ENCODE results near the gene CPA5. TPM values are rescaled to one million over a fixed set of nuclear protein-coding genes. Genes with fewer than 3 reads are reported as not detected.
"Not testable (repeated sequence)": the region's sequence is repeated elsewhere in the genome, so short reads cannot be mapped to it uniquely, and the experiment has no call there.

The CPA5 gene
- total RNA-seq, 1 donor from 2014 or later, result not detected

DNA sequence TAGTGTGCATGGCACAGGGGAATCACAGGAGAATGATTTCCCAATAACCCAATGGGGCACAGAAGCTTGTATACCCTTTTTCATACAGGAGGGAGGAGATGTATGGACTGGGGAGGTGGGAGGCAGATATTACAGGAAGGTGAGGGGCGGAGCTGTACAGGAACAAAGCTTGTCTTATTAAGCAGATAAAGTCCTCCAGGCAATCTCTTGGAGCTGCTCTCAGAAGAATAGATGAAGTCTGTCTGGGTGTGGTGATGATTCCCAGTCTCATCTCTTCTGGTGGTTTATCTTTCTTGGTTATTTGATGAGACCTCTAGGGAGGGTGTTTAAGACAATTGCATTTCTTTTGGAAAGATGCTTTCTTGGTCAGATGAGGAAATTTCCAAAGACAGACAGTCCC lies 25.1 kb upstream of the CPA5 start:
- Mint-ChIP-seq H3K4me1 (no peaks in the 10 kb centered on the region), H3K27me3 (peaks cover 5% of the 10 kb centered on the region), H3K9me3 (peaks cover 3% of the 10 kb centered on the region), H3K4me3 (no peak overlapping the region), H3K36me3 (ENCODE audit: low read depth) (no peaks in the 10 kb centered on the region), H3K27ac (no peak overlapping the region)
- intact Hi-C loops (cut with micrococcal nuclease), result no loop called here
- TF ChIP-seq, protein P1, sequence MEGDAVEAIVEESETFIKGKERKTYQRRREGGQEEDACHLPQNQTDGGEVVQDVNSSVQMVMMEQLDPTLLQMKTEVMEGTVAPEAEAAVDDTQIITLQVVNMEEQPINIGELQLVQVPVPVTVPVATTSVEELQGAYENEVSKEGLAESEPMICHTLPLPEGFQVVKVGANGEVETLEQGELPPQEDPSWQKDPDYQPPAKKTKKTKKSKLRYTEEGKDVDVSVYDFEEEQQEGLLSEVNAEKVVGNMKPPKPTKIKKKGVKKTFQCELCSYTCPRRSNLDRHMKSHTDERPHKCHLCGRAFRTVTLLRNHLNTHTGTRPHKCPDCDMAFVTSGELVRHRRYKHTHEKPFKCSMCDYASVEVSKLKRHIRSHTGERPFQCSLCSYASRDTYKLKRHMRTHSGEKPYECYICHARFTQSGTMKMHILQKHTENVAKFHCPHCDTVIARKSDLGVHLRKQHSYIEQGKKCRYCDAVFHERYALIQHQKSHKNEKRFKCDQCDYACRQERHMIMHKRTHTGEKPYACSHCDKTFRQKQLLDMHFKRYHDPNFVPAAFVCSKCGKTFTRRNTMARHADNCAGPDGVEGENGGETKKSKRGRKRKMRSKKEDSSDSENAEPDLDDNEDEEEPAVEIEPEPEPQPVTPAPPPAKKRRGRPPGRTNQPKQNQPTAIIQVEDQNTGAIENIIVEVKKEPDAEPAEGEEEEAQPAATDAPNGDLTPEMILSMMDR (IDR thresholded peaks at IDR 0.05), result no peak
- DNase-seq (no peak), ATAC-seq (ENCODE audit: low read depth) (no peak)
- POLR2A ChIA-PET, result no interaction called here
- CTCF ChIA-PET, result no interaction called here

DNA sequence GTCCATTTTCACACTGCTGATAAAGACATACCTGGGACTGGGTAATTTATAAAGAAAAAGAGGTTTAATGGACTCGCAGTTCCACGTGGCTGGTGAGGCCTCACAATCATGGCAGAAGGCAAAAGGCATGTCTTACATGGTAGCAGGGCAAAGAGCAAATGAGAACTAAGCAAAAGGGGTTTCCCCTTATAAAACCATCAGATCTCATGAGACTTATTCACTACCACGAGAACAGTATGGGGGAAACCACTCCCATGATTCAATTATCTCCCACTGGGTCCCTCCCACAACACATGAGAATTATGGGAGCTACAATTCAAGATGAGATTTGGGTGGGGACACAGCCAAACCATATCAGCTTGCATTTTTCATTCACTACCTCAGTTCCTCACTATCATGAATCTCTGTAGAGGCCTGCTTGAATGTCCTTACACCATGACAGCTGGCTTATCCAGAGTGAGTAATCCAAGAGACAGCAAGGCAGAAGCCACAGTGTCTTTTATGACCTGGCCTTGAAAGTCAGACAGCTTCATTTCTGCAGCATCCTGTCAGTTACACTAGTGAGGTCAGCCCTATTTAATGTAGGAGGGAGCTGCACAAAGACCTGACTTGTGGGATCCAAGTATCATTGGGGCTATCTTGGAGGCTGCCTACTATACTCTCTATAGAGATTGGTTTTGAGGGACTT lies 22.9 kb upstream of the CPA5 start:
- intact Hi-C loops (cut with micrococcal nuclease); H3K36me3 Mint-ChIP-seq (ENCODE audit: low read depth); H3K9me3 Mint-ChIP-seq; H3K4me3 Mint-ChIP-seq; POLR2A ChIA-PET; H3K27me3 Mint-ChIP-seq; DNase-seq; ATAC-seq (ENCODE audit: low read depth); CTCF ChIA-PET; H3K4me1 Mint-ChIP-seq; H3K27ac Mint-ChIP-seq: not testable (repeated sequence)

DNA sequence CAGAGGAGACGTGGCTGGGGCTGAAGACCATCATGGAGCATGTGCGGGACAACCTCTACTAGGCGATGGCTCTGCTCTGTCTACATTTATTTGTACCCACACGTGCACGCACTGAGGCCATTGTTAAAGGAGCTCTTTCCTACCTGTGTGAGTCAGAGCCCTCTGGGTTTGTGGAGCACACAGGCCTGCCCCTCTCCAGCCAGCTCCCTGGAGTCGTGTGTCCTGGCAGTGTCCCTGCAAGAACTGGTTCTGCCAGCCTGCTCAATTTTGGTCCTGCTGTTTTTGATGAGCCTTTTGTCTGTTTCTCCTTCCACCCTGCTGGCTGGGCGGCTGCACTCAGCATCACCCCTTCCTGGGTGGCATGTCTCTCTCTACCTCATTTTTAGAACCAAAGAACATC lies 22.0 kb upstream of the CPA5 start:
- Mint-ChIP-seq H3K27me3 (peaks cover 2% of the 10 kb centered on the region), H3K36me3 (ENCODE audit: low read depth) (no peaks in the 10 kb centered on the region), H3K27ac (no peak overlapping the region), H3K4me3 (no peak overlapping the region), H3K9me3 (peaks cover 3% of the 10 kb centered on the region), H3K4me1 (no peaks in the 10 kb centered on the region)
- ATAC-seq (ENCODE audit: low read depth) (no peak), DNase-seq (no peak)
- intact Hi-C loops (cut with micrococcal nuclease), result no loop called here
- TF ChIP-seq, protein P1 (IDR thresholded peaks at IDR 0.05), result no peak
- ChIA-PET CTCF (no interaction called here), POLR2A (no interaction called here)

DNA sequence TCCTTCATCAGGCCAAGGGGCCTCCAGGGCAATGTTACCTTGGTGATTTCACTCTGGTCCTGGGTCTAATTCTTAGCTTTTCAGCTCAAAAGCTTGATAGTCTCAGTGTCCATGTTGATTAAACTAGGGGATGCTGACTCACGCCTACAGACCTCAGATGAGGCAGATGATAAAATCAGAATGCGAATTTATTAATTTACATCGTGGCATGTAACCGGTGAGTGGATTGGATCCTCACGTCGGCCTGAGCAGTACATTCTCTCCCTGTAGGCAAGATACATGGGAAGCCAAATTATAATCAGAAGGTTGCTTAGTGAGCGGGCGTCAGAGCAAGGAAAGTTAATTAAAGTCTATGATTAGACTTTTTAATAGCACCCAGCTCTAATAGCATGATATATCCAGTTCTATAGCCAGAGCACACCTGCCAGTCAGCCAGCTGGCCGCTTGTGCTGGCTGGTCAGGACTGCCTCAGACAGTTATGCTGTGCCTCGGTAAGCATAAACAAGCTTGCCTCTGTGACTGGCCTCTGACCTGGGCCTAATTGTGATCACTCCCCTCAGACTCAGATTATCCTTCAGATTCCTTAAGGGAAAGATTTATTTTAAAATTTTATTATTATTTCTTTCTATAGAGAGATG lies 20.2 kb upstream of the CPA5 start:
- H3K27ac Mint-ChIP-seq, result no peak overlapping the region
- no peak for DNase-seq
- H3K36me3 Mint-ChIP-seq (ENCODE audit: low read depth), result no peaks in the 10 kb centered on the region
- peaks cover 3% of the 10 kb centered on the region for H3K9me3 Mint-ChIP-seq
- ChIA-PET CTCF (no interaction called here), POLR2A (no interaction called here)
- intact Hi-C loops (cut with micrococcal nuclease), result no loop called here
- TF ChIP-seq, protein P1 (IDR thresholded peaks at IDR 0.05), result no peak
- no peak for ATAC-seq (ENCODE audit: low read depth)
- no peak overlapping the region for H3K4me3 Mint-ChIP-seq
- no peaks in the 10 kb centered on the region for H3K4me1 Mint-ChIP-seq
- H3K27me3 Mint-ChIP-seq, result no peaks in the 10 kb centered on the region

DNA sequence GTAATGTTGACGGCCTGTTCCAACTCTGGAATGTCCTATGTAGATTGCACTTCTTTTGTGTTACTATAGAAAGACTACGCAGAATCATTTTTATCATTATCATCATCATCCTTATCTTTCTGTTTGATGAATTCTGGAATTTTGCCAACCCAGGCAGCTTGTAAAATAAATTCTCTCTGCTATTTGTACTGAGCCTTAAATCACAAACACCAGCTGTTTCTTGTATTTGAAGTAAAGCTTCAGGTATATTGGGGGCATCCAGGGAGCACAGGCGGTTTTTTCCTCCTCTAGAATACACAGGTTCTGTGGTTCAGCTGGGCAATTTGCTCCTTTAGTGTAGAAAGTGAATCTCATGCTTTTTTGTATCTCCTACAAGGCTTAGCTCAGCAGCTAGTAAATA lies 14.9 kb upstream of the CPA5 start:
- ATAC-seq (ENCODE audit: low read depth) (no peak), DNase-seq (no peak)
- H3K4me1 Mint-ChIP-seq, result no peaks in the 10 kb centered on the region
- TF ChIP-seq, protein P1 (IDR thresholded peaks at IDR 0.05), result no peak
- CTCF ChIA-PET, result no interaction called here
- intact Hi-C loops (cut with micrococcal nuclease), result no loop called here
- no peaks in the 10 kb centered on the region for H3K9me3 Mint-ChIP-seq
- no peak overlapping the region for H3K4me3 Mint-ChIP-seq
- no peak overlapping the region for H3K27ac Mint-ChIP-seq
- H3K36me3 Mint-ChIP-seq (ENCODE audit: low read depth), result no peaks in the 10 kb centered on the region
- no peaks in the 10 kb centered on the region for H3K27me3 Mint-ChIP-seq
- POLR2A ChIA-PET, result no interaction called here

Data from activated B cell treated with CpG ODN at 0.5 μM for 24 hours (primary cell).